Panc1 (cell line): Measurements from ENCODE around the gene CCNQ. TPM values are rescaled to one million over a fixed set of nuclear protein-coding genes. Genes with fewer than 3 reads are reported as not detected.

Source experiments
- ATAC-seq: fragments of 200-7000 bp; cut with Tn5 transposase; 2 replicates; pipeline ENCODE4 v1.9.1; 2020; ENCODE audit warnings: mild to moderate bottlenecking, moderate library complexity
- BruUV-seq: library from RNA; stranded (reverse); fragments of 400-500 nt; replicated peaks from 2 replicates; lab custom pipeline; 2021; lab: Mats Ljungman, UMichigan
- CTCF ChIA-PET: fragments of 300-600 bp; sonication (Branson Sonifier 250); formaldehyde crosslinking; loops from one replicate; lab custom pipeline; 2022; ENCODE audit warnings: antibody characterized with exemption; lab: Charles Lee
- POLR2A ChIA-PET: fragments of 300-600 bp; sonication (Branson Sonifier 250); formaldehyde crosslinking; loops from one replicate; lab custom pipeline; 2022; ENCODE audit warnings: antibody characterized with exemption; lab: Charles Lee
- DNase-seq: peaks from one replicate; pipeline ENCODE4 v3.0.0-alpha.2; 2010; ENCODE audit warnings: low read depth, low spot score
- H3K27ac ChIP-seq: 2 replicates; pipeline ENCODE4 v1.5.1; 2011; ENCODE audit warnings: mild to moderate bottlenecking, low read length, inconsistent platforms
- H3K27me3 ChIP-seq: fragments of 200-500 bp; sonication (Bioruptor generic); 2 replicates; pipeline ENCODE4 v1.6.0; 2014; ENCODE audit warnings: low read length, inconsistent platforms; ENCODE audit not compliant: control insufficient read depth, insufficient read depth
- H3K36me3 ChIP-seq: fragments of 200-500 bp; sonication (Bioruptor generic); 2 replicates; pipeline ENCODE4 v1.5.1; 2014; ENCODE audit warnings: inconsistent platforms, mild to moderate bottlenecking, low read length, moderate library complexity; ENCODE audit not compliant: control insufficient read depth, insufficient read depth
- H3K4me1 ChIP-seq: 2 replicates; pipeline ENCODE4 v1.5.1; 2011; ENCODE audit warnings: inconsistent platforms, mild to moderate bottlenecking, low read length, moderate library complexity; ENCODE audit not compliant: control insufficient read depth, insufficient read depth
- H3K4me3 ChIP-seq, 2 experiments: 2 replicates each; pipeline ENCODE4 v1.5.1; 2011 to 2012; ENCODE audit warnings: low read depth in 2 of 2, low read length in 2 of 2, mild to moderate bottlenecking in 2 of 2, inconsistent platforms in 1 of 2, moderate library complexity in 1 of 2
- H3K9me3 ChIP-seq: fragments of 200-500 bp; sonication (Bioruptor generic); 2 replicates; pipeline ENCODE4 v1.5.1; 2014; ENCODE audit warnings: low read depth, mild to moderate bottlenecking, inconsistent platforms, low read length, moderate library complexity; ENCODE audit not compliant: control insufficient read depth, insufficient read depth
- CTCF ChIP-seq: fragments of 450-650 bp; IDR thresholded peaks from 2 replicates; pipeline ENCODE4 v1.5.1; 2017; ENCODE audit warnings: mild to moderate bottlenecking
- POLR2AphosphoS5 ChIP-seq: IDR thresholded peaks from 2 replicates; pipeline ENCODE4 v1.6.1; 2012; ENCODE audit warnings: mild to moderate bottlenecking, low read depth, low read length, moderate library complexity
- SIN3A ChIP-seq: IDR thresholded peaks from 2 replicates; pipeline ENCODE4 v1.6.1; 2012; ENCODE audit warnings: low read depth, mild to moderate bottlenecking, low read length, moderate library complexity, borderline replicate concordance; ENCODE audit not compliant: insufficient read depth
- TCF7L2 ChIP-seq: IDR thresholded peaks from 2 replicates; pipeline ENCODE4 v1.6.1; 2011; ENCODE audit warnings: mild to moderate bottlenecking, low read depth, low read length, inconsistent platforms
- in situ Hi-C: cut with HindIII; loops from 2 replicates; pipeline ENCODE4 v1.10.0; 2016; ENCODE audit warnings: low sequenced_read_pairs, low pct_unique_long_range_greater_than_20kb
- intact Hi-C: fragments of 100-400 bp; cut with micrococcal nuclease; formaldehyde crosslinking; loops from one replicate; pipeline ENCODE4 v1.10.0; 2022; ENCODE audit not compliant: unreplicated experiment
- total RNA-seq: library from RNA; stranded (reverse); gene quantifications from one replicate; pipeline ENCODE4 v1.2.1, GENCODE V29; 2021; ENCODE audit not compliant: unreplicated experiment
- TF ChIP-seq, protein P1 (sequence below), 2 experiments: IDR thresholded peaks; 2 replicates each; pipeline ENCODE4 v1.6.1; 2011 to 2012; ENCODE audit warnings: low read depth in 2 of 2, control low read depth in 1 of 2, low read length in 1 of 2, mild to moderate bottlenecking in 1 of 2, moderate library complexity in 1 of 2; ENCODE audit not compliant: insufficient read depth in 1 of 2

Gene CCNQ
- total RNA-seq, 1 experiment from 2014 or later = 42.1 TPM

DNA sequence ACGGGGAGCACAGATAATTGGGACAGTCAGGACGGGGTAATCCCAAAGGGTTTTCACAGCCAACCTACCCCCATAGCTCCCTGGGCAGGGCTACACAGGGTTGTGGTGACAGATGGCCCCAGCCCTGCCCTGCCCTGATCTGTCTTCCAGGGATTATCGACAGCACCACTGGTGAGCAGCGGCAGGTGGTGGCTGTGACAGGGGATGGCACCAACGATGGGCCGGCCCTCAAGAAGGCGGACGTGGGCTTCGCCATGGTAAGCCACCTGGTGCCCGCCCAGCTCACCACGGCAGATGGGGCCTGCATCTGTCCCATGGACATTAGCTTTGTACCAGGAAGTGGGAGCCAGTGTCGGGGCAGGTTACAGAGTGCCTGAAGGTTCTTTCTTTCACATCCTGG is 42.2 kb downstream of the CCNQ start:
- ATAC-seq (no peak), DNase-seq (no peak)
- Histone ChIP-seq H3K27me3 (no peaks in the 10 kb centered on the region), H3K27ac (no peak overlapping the region), H3K9me3 (no peaks in the 10 kb centered on the region), H3K4me1 (no peaks in the 10 kb centered on the region), H3K36me3 (no peaks in the 10 kb centered on the region), H3K4me3 (no peak overlapping the region)
- in situ Hi-C loops (no loop called here), intact Hi-C loops (loop anchor here (5.0 kb wide), 1 partner anchor 96 kb away; no protein-coding TSS in a partner anchor)
- TF ChIP-seq SIN3A = no peak
- TF ChIP-seq CTCF = no peak
- TF ChIP-seq, protein P1, sequence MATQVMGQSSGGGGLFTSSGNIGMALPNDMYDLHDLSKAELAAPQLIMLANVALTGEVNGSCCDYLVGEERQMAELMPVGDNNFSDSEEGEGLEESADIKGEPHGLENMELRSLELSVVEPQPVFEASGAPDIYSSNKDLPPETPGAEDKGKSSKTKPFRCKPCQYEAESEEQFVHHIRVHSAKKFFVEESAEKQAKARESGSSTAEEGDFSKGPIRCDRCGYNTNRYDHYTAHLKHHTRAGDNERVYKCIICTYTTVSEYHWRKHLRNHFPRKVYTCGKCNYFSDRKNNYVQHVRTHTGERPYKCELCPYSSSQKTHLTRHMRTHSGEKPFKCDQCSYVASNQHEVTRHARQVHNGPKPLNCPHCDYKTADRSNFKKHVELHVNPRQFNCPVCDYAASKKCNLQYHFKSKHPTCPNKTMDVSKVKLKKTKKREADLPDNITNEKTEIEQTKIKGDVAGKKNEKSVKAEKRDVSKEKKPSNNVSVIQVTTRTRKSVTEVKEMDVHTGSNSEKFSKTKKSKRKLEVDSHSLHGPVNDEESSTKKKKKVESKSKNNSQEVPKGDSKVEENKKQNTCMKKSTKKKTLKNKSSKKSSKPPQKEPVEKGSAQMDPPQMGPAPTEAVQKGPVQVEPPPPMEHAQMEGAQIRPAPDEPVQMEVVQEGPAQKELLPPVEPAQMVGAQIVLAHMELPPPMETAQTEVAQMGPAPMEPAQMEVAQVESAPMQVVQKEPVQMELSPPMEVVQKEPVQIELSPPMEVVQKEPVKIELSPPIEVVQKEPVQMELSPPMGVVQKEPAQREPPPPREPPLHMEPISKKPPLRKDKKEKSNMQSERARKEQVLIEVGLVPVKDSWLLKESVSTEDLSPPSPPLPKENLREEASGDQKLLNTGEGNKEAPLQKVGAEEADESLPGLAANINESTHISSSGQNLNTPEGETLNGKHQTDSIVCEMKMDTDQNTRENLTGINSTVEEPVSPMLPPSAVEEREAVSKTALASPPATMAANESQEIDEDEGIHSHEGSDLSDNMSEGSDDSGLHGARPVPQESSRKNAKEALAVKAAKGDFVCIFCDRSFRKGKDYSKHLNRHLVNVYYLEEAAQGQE (IDR thresholded peaks at IDR 0.05; ENCODE audit: insufficient read depth in 1 of 2, low read depth in 2 of 2, low read length in 1 of 2) = no peak
- TF ChIP-seq TCF7L2 = no peak
- no peak for TF ChIP-seq POLR2AphosphoS5
- POLR2A ChIA-PET = no interaction called here
- CTCF ChIA-PET = interaction anchor here (0.5 to 1.0 kb wide), 2 partner anchors 101 to 111 kb away, joined by 4 to 5 read pairs; no protein-coding TSS in a partner anchor
- BruUV-seq = no TSS peak

DNA sequence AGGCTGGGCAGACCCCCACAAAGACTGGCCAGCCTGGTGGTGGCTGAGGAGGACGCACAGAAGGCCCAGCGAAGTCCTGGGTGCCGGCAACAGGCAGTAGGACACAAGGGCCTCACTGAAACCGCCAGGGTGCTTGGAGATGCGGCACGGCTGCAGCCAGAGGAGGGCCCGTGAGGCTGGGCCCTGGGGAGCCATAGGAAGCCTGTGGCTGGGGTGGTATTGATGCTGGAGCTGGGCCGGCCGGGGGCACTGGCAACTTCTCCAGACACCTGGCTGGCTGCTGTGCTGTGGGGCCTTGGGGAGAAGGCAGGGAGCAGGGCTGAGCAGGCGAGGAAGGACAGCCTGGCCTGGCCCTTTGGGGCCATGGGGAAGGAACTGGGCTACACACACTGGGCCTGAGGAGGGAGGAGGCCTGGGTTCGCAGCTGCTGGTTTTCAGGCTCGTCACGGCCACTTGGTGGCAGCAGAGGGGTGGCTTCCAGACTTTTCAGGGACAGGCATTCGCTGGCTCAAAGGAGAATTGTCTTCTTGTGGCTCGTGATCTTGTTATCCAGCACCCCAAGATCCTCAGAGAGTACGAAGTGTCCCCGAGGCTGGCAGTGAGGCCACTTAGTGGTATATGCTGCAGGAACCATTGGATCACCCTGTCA is 44.3 kb downstream of the CCNQ start:
- CTCF ChIA-PET = interaction anchor here (1.2 kb wide), 1 partner anchor 113 kb away, joined by 6 read pairs; no protein-coding TSS in a partner anchor
- no TSS peak for BruUV-seq
- no peak for TF ChIP-seq SIN3A
- TF ChIP-seq CTCF = no peak
- no peak for TF ChIP-seq TCF7L2
- TF ChIP-seq, protein P1 (IDR thresholded peaks at IDR 0.05; ENCODE audit: insufficient read depth in 1 of 2, low read depth in 2 of 2, low read length in 1 of 2) = no peak
- H3K4me1 ChIP-seq = no peaks in the 10 kb centered on the region
- intact Hi-C loops (loop anchor here (1.0 to 5.0 kb wide), 2 partner anchors 98 to 114 kb away; no protein-coding TSS in a partner anchor), in situ Hi-C loops (no loop called here)
- peak; percentile 90 for ATAC-seq
- no peaks in the 10 kb centered on the region for H3K36me3 ChIP-seq
- no peak overlapping the region for H3K27ac ChIP-seq
- no peak overlapping the region for H3K4me3 ChIP-seq
- POLR2A ChIA-PET = no interaction called here
- no peaks in the 10 kb centered on the region for H3K9me3 ChIP-seq
- peak; percentile 24 for DNase-seq
- no peaks in the 10 kb centered on the region for H3K27me3 ChIP-seq
